ENCODE results near the gene TOPORS.

TOPORS gene

DNA sequence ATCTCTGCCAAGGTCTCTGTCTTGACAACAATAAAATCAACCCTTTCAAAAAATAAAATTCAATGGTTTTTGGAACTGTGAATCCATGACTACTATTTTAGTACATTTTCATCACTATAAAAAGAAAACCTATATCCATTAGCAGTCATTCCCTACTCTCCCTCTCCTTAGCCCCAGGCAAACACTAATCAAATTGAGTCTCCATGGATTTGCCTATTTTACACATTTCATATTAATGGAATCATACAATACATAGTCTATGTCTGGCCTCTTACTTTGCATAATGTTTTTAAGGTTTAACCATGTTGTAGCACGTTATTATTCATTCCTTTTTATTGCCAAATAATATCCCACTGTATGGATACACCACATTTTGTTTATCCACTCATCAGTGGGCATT, 50.5 kb downstream of the TOPORS start:
- peaks cover 6% of the 10 kb centered on the region for H3K4me1 ChIP-seq (ENCODE audit: control insufficient read depth, insufficient read depth, low read length)
- H3K4me3 ChIP-seq (ENCODE audit: low read length): no peak overlapping the region
- H3K9me3 ChIP-seq (ENCODE audit: control insufficient read depth, low read length): no peaks in the 10 kb centered on the region
- no peaks in the 10 kb centered on the region for H3K27me3 ChIP-seq (replicated peaks; ENCODE audit: control insufficient read depth, insufficient read depth, low read length)
- no peak overlapping the region for H3K9ac ChIP-seq (ENCODE audit: low read length)
- DNase-seq (ENCODE audit: low read depth): no peak
- H3K36me3 ChIP-seq (ENCODE audit: control insufficient read depth, insufficient read depth, low read length, severe bottlenecking): peaks cover 2% of the 10 kb centered on the region

DNA sequence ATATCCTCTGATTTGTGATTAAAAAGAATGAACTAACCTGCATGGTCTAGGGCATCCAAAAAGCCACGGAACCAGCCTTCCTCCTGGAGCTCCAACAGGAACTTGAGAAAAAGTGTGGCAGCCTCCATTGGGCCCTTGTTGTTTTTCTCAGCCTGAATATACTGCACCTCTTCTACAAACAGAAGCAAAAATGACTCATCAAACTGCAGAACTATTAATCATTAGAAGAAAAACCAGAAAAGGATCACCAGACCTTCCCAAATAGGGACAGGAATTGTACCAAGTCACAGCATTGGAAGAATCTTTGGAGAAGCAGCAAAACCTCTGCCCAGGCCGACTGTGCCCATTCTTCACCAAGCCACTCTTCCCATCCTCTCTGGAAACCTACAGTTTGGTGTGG, 51.6 kb downstream of the TOPORS start:
- peaks cover 13% of the 10 kb centered on the region for H3K36me3 ChIP-seq (ENCODE audit: control insufficient read depth, insufficient read depth, low read length, severe bottlenecking)
- no peak overlapping the region for H3K9ac ChIP-seq (ENCODE audit: low read length)
- no peaks in the 10 kb centered on the region for H3K4me1 ChIP-seq (ENCODE audit: control insufficient read depth, insufficient read depth, low read length)
- DNase-seq (ENCODE audit: low read depth): no peak
- H3K9me3 ChIP-seq (ENCODE audit: control insufficient read depth, low read length): no peaks in the 10 kb centered on the region
- no peak overlapping the region for H3K4me3 ChIP-seq (ENCODE audit: low read length)
- no peaks in the 10 kb centered on the region for H3K27me3 ChIP-seq (replicated peaks; ENCODE audit: control insufficient read depth, insufficient read depth, low read length)

DNA sequence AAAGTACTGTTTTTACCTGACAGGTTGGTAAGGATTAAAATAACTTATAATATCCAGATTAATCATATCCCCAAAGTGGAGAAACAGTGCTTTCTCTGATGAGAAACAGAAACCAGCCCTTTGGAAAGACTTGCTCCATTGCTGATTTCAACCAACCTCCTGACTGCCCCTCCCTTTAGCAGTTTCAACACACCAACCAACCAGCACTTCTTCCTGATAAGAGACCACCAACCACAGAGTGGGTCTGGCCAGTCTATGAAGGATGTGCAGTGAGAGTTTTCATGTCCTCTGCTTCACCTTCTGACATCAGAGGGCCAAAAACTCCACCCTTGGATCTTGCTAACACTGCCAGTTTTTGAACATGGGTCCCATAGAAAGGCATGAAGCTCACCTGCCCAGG, 54.5 kb downstream of the TOPORS start:
- Histone ChIP-seq H3K9ac (ENCODE audit: low read length) (no peak overlapping the region), H3K9me3 (ENCODE audit: control insufficient read depth, low read length) (no peaks in the 10 kb centered on the region), H3K4me1 (ENCODE audit: control insufficient read depth, insufficient read depth, low read length) (no peaks in the 10 kb centered on the region), H3K27me3 (replicated peaks; ENCODE audit: control insufficient read depth, insufficient read depth, low read length) (no peaks in the 10 kb centered on the region), H3K4me3 (ENCODE audit: low read length) (no peak overlapping the region), H3K36me3 (ENCODE audit: control insufficient read depth, insufficient read depth, low read length, severe bottlenecking) (peaks cover 13% of the 10 kb centered on the region)
- DNase-seq (ENCODE audit: low read depth): no peak

DNA sequence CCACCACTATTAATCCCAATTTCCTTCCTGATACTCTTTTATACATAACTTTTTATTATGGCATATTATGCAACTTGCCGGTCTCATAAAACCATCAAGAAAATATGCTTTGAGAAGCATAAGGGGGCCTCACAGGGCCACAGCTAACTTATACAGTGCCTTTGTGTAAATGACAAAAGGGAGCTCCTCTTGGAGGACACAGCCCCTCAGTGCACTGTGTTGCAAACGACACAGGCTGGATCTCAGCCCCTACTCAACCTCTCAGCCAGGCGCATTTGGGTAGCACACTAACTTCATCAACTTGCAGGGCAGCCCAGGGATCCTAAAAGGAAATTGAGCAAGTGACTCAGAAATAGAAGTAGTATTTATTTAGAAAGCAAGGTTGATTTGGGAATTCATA, 61.8 kb downstream of the TOPORS start:
- Histone ChIP-seq H3K9ac (ENCODE audit: low read length) (no peak overlapping the region), H3K27me3 (replicated peaks; ENCODE audit: control insufficient read depth, insufficient read depth, low read length) (no peaks in the 10 kb centered on the region), H3K9me3 (ENCODE audit: control insufficient read depth, low read length) (no peaks in the 10 kb centered on the region), H3K4me3 (ENCODE audit: low read length) (no peak overlapping the region), H3K36me3 (ENCODE audit: control insufficient read depth, insufficient read depth, low read length, severe bottlenecking) (peaks cover 18% of the 10 kb centered on the region), H3K4me1 (ENCODE audit: control insufficient read depth, insufficient read depth, low read length) (peaks cover 3% of the 10 kb centered on the region)
- DNase-seq (ENCODE audit: low read depth): no peak

Measured in adipocyte (in vitro differentiated cells).